ENCODE data around the gene CACNA1B.

DNA sequence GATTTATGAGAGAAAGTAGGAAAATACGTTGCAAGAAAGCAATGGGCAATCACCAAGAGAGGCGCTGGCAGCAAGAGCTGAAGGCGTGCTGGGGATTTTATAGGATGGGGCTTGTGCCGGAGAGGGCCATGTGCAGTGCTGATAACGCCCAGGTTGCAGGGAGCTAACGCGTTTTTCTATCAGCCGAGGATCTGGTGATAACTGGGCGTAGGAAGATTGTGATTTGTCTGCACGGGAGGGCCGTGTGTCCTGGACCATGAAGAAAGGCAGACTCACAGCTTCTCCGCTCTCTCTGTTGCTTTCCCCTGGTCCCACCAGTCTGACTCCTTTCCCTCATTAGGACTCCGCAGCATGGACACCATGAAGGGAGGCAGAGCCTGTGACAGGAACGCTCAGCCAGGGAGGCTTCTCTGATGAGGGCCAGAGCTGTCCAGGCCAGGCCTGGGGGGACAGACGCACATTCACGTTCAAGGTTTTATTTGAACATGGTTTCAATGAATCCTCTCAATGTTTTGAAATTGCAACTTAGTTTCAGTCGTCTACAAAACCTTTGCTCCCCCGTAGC lies 11.9 kb upstream of the CACNA1B start:
- TF ChIP-seq ESRRA (IDR thresholded peaks at IDR 0.05; ENCODE audit: borderline replicate concordance, low read length) (no peak), SREBF2 (IDR thresholded peaks at IDR 0.05) (no peak), ZSCAN20 (CRISPR knock-in tag; IDR thresholded peaks at IDR 0.05) (no peak), CBX2 (IDR thresholded peaks at IDR 0.05; ENCODE audit: borderline replicate concordance, low read depth) (no peak), POLR2A (IDR thresholded peaks at IDR 0.05; ENCODE audit: low read length) (no peak), RCOR1 (IDR thresholded peaks at IDR 0.05; ENCODE audit: low read depth, low read length) (no peak), MYC (IDR thresholded peaks at IDR 0.05; ENCODE audit: borderline replicate concordance, low read length) (no peak), ZFP36 (IDR thresholded peaks at IDR 0.05; ENCODE audit: borderline replicate concordance, partially characterized antibody) (no peak), RAD21 (conservative IDR thresholded peaks at IDR 0.05 in 1 of 2, IDR thresholded peaks at IDR 0.05 in 1 of 2) (no peak), NPAS2 (CRISPR knock-in tag; IDR thresholded peaks at IDR 0.05; ENCODE audit: borderline replicate concordance) (no peak)
- TF ChIP-seq, protein P1, sequence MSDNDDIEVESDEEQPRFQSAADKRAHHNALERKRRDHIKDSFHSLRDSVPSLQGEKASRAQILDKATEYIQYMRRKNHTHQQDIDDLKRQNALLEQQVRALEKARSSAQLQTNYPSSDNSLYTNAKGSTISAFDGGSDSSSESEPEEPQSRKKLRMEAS (IDR thresholded peaks at IDR 0.05), result no peak
- TF ChIP-seq, protein P2, sequence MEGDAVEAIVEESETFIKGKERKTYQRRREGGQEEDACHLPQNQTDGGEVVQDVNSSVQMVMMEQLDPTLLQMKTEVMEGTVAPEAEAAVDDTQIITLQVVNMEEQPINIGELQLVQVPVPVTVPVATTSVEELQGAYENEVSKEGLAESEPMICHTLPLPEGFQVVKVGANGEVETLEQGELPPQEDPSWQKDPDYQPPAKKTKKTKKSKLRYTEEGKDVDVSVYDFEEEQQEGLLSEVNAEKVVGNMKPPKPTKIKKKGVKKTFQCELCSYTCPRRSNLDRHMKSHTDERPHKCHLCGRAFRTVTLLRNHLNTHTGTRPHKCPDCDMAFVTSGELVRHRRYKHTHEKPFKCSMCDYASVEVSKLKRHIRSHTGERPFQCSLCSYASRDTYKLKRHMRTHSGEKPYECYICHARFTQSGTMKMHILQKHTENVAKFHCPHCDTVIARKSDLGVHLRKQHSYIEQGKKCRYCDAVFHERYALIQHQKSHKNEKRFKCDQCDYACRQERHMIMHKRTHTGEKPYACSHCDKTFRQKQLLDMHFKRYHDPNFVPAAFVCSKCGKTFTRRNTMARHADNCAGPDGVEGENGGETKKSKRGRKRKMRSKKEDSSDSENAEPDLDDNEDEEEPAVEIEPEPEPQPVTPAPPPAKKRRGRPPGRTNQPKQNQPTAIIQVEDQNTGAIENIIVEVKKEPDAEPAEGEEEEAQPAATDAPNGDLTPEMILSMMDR (IDR thresholded peaks at IDR 0.05), result no peak
